Measurements from ENCODE around the gene MED8. TPM values are rescaled to one million over a fixed set of nuclear protein-coding genes. Genes with fewer than 3 reads are reported as not detected.

MED8 gene
- total and polyA plus RNA-seq, 7 donors, result 15.4 to 44.5 (median 18.2) TPM

- ATAC-seq, result no peak
- no peak for DNase-seq
- 94 to 96% (median 96%) methylated on average over 1 of the region's 1 CpG for WGBS, 3 donors
- Histone ChIP-seq H3K4me3 (no peak overlapping the region), H3K27me3 (ENCODE audit: insufficient read depth in 3 of 3, low read length in 2 of 3) (no peaks in the 10 kb centered on the region), H3K9me3 (no peaks in the 10 kb centered on the region), H3K27ac (no peak overlapping the region), H3K4me1 (no peaks in the 10 kb centered on the region), H3K36me3 (ENCODE audit: insufficient read depth in 1 of 2, low read depth in 1 of 2) (peaks cover 8 to 56% of the 10 kb centered on the region in 2 donors)
- TF ChIP-seq CTCF (IDR thresholded peaks at IDR 0.05), result no peak
- intact Hi-C loops (cut with DNase I), result no loop called here
Measured at GRCh38 chr1:43377831-43378230, 11.8 kb downstream of the MED8 start.

GRCh38 chr1:43376723-43377235 lies 12.8 kb downstream of the MED8 start:
- Histone ChIP-seq H3K4me3 (no peak overlapping the region), H3K27ac (no peak overlapping the region), H3K36me3 (ENCODE audit: insufficient read depth in 1 of 2, low read depth in 1 of 2) (peaks cover 4 to 51% of the 10 kb centered on the region in 2 donors), H3K4me1 (no peaks in the 10 kb centered on the region), H3K27me3 (ENCODE audit: insufficient read depth in 3 of 3, low read length in 2 of 3) (no peaks in the 10 kb centered on the region), H3K9me3 (no peaks in the 10 kb centered on the region)
- whole genome bisulfite sequencing, 3 donors, result 83 to 92% (median 88%) methylated on average over 7 of the region's 7 CpGs
- DNase-seq, result no peak
- intact Hi-C loops (cut with DNase I), result no loop called here
- no peak for TF ChIP-seq CTCF (IDR thresholded peaks at IDR 0.05)
- ATAC-seq, result no peak

- DNase-seq (no peak), ATAC-seq (no peak)
- Histone ChIP-seq H3K27ac (no peak overlapping the region), H3K4me1 (peaks cover 9% of the 10 kb centered on the region), H3K9me3 (no peaks in the 10 kb centered on the region), H3K36me3 (ENCODE audit: insufficient read depth in 1 of 2, low read depth in 1 of 2) (peaks cover 6 to 30% of the 10 kb centered on the region in 2 donors), H3K4me3 (no peak overlapping the region), H3K27me3 (ENCODE audit: insufficient read depth in 3 of 3, low read length in 2 of 3) (no peaks in the 10 kb centered on the region)
- no peak for TF ChIP-seq CTCF (IDR thresholded peaks at IDR 0.05)
- intact Hi-C loops (cut with DNase I), result no loop called here
- WGBS, 3 donors, result 30 to 47% (median 31%) methylated on average over 4 of the region's 4 CpGs
Measured at GRCh38 chr1:43373066-43373940, 16.3 kb downstream of the MED8 start.

GRCh38 chr1:43372172-43372571 lies 17.4 kb downstream of the MED8 start:
- peaks cover 6 to 20% of the 10 kb centered on the region in 2 donors for H3K36me3 ChIP-seq (ENCODE audit: insufficient read depth in 1 of 2, low read depth in 1 of 2)
- WGBS, 3 donors, result 94 to 97% (median 96%) methylated on average over 5 of the region's 5 CpGs
- no peak for ATAC-seq
- H3K9me3 ChIP-seq, result no peaks in the 10 kb centered on the region
- H3K27ac ChIP-seq, result no peak overlapping the region
- no peak for TF ChIP-seq CTCF (IDR thresholded peaks at IDR 0.05)
- intact Hi-C loops (cut with DNase I), result no loop called here
- no peak overlapping the region for H3K4me3 ChIP-seq
- H3K4me1 ChIP-seq, result peaks cover 10% of the 10 kb centered on the region
- DNase-seq, result no peak
- no peaks in the 10 kb centered on the region for H3K27me3 ChIP-seq (ENCODE audit: insufficient read depth in 3 of 3, low read length in 2 of 3)

Measured in psoas muscle (tissue), 8 donors.